ENCODE measurements around the gene ANKFN1.
"Not testable (repeated sequence)": the region's sequence is repeated elsewhere in the genome, so short reads cannot be mapped to it uniquely, and the experiment has no call there.

The ANKFN1 gene

GRCh38 chr17:56185491-56186221 is 32.4 kb downstream of the ANKFN1 start:
- DNase-seq, result no peak

- DNase-seq, result no peak
Observed at GRCh38 chr17:56186222-56186786, 33.0 kb downstream of the ANKFN1 start.

GRCh38 chr17:56203430-56203829 is 50.2 kb downstream of the ANKFN1 start:
- no peak for DNase-seq

- DNase-seq, result no peak
Observed at GRCh38 chr17:56206351-56206750, 53.1 kb downstream of the ANKFN1 start.

GRCh38 chr17:56213031-56213430 is 59.8 kb downstream of the ANKFN1 start:
- no peak for DNase-seq

GRCh38 chr17:56217921-56218320 is 64.6 kb downstream of the ANKFN1 start:
- no peak for DNase-seq

GRCh38 chr17:56222255-56222654 is 69.0 kb downstream of the ANKFN1 start:
- no peak for DNase-seq

GRCh38 chr17:56230660-56231059 is 77.4 kb downstream of the ANKFN1 start:
- no peak for DNase-seq

GRCh38 chr17:56231252-56231651 is 78.0 kb downstream of the ANKFN1 start:
- DNase-seq, result no peak

GRCh38 chr17:56231693-56232092 is 78.4 kb downstream of the ANKFN1 start:
- no peak for DNase-seq

- no peak for DNase-seq
Observed at GRCh38 chr17:56244268-56244890, 91.1 kb downstream of the ANKFN1 start.

- no peak for DNase-seq
Observed at GRCh38 chr17:56247816-56248215, 94.5 kb downstream of the ANKFN1 start.

GRCh38 chr17:56257075-56257474 is 103.8 kb downstream of the ANKFN1 start:
- DNase-seq, result no peak

GRCh38 chr17:56260376-56261002 is 107.2 kb downstream of the ANKFN1 start:
- DNase-seq, result no peak

- no peak for DNase-seq
Observed at GRCh38 chr17:56262803-56263202, 109.5 kb downstream of the ANKFN1 start.

- DNase-seq, result no peak
Observed at GRCh38 chr17:56269556-56270389, 116.5 kb downstream of the ANKFN1 start.

- no peak for DNase-seq
Observed at GRCh38 chr17:56274491-56274890, 121.2 kb downstream of the ANKFN1 start.

GRCh38 chr17:56284482-56284881 is 131.2 kb downstream of the ANKFN1 start:
- no peak for DNase-seq

- not testable (repeated sequence) for DNase-seq
Observed at GRCh38 chr17:56288786-56289185, 135.5 kb downstream of the ANKFN1 start.

GRCh38 chr17:56289321-56289720 is 136.0 kb downstream of the ANKFN1 start:
- DNase-seq, result no peak

- DNase-seq, result no peak
Observed at GRCh38 chr17:56290101-56290801, 137.0 kb downstream of the ANKFN1 start.

GRCh38 chr17:56290802-56291118 is 137.5 kb downstream of the ANKFN1 start:
- no peak for DNase-seq
